Measurements from ENCODE around the gene CNR2.

Gene CNR2

GRCh38 chr1:23909412-23909811 is 3.8 kb downstream of the CNR2 start:
- TF ChIP-seq CTCF (IDR thresholded peaks at IDR 0.05; ENCODE audit: borderline replicate concordance, control extremely low read depth, extremely low read depth, insufficient read depth, missing control alignments) = no peak
- no peak for DNase-seq (ENCODE audit: low spot score)

GRCh38 chr1:23908453-23909341 is 4.5 kb downstream of the CNR2 start:
- TF ChIP-seq CTCF (IDR thresholded peaks at IDR 0.05; ENCODE audit: borderline replicate concordance, control extremely low read depth, extremely low read depth, insufficient read depth, missing control alignments) = no peak
- no peak for DNase-seq (ENCODE audit: low spot score)
- in situ Hi-C loops (cut with MboI; ENCODE audit: low sequenced_read_pairs, unreplicated experiment) = no loop called here

More at GRCh38 chr1:23909412-23909811, 3.8 kb downstream of the CNR2 start:
- in situ Hi-C loops (cut with MboI; ENCODE audit: low sequenced_read_pairs, unreplicated experiment) = no loop called here

GRCh38 chr1:23906731-23907130 is 6.4 kb downstream of the CNR2 start:
- in situ Hi-C loops (cut with MboI; ENCODE audit: low sequenced_read_pairs, unreplicated experiment) = no loop called here
- DNase-seq (ENCODE audit: low spot score) = no peak
- no peak for TF ChIP-seq CTCF (IDR thresholded peaks at IDR 0.05; ENCODE audit: borderline replicate concordance, control extremely low read depth, extremely low read depth, insufficient read depth, missing control alignments)

- no peak for TF ChIP-seq CTCF (IDR thresholded peaks at IDR 0.05; ENCODE audit: borderline replicate concordance, control extremely low read depth, extremely low read depth, insufficient read depth, missing control alignments)
- in situ Hi-C loops (cut with MboI; ENCODE audit: low sequenced_read_pairs, unreplicated experiment) = no loop called here
- DNase-seq (ENCODE audit: low spot score) = no peak
Measured at GRCh38 chr1:23905461-23906025, 7.6 kb downstream of the CNR2 start.

GRCh38 chr1:23904748-23905357 is 8.3 kb downstream of the CNR2 start:
- DNase-seq (ENCODE audit: low spot score) = no peak
- no peak for TF ChIP-seq CTCF (IDR thresholded peaks at IDR 0.05; ENCODE audit: borderline replicate concordance, control extremely low read depth, extremely low read depth, insufficient read depth, missing control alignments)
- in situ Hi-C loops (cut with MboI; ENCODE audit: low sequenced_read_pairs, unreplicated experiment) = no loop called here

GRCh38 chr1:23903754-23904153 is 9.4 kb downstream of the CNR2 start:
- DNase-seq (ENCODE audit: low spot score) = no peak
- in situ Hi-C loops (cut with MboI; ENCODE audit: low sequenced_read_pairs, unreplicated experiment) = no loop called here
- no peak for TF ChIP-seq CTCF (IDR thresholded peaks at IDR 0.05; ENCODE audit: borderline replicate concordance, control extremely low read depth, extremely low read depth, insufficient read depth, missing control alignments)
